GM13977 (cell line): ENCODE measurements around the gene AZGP1.
A peak's percentile ranks its signal among the peaks of the same experiment; 100 is the strongest.
"Not testable (repeated sequence)": the region's sequence is repeated elsewhere in the genome, so short reads cannot be mapped to it uniquely, and the experiment has no call there.

Source experiments
- DNase-seq: peaks from one replicate; pipeline ENCODE4 v3.0.0; 2012; ENCODE audit warnings: low spot score
- CTCF ChIP-seq: IDR thresholded peaks from 2 replicates; pipeline ENCODE4 v1.5.1; 2012; ENCODE audit warnings: mild to moderate bottlenecking, control low read depth; ENCODE audit not compliant: insufficient read depth; ENCODE audit errors: extremely low read depth, missing control alignments
- in situ Hi-C: fragments of 300-500 bp; cut with MboI; formaldehyde crosslinking; loops from one replicate; pipeline ENCODE4 v1.12.0; 2022; ENCODE audit warnings: low sequenced_read_pairs, low pct_unique_long_range_greater_than_20kb, mixed read lengths, inconsistent platforms; ENCODE audit not compliant: unreplicated experiment

The AZGP1 gene

GRCh38 chr7:100017875-100018274, 42.0 kb upstream of the AZGP1 start:
- DNase-seq: no peak
- no peak for TF ChIP-seq CTCF
- in situ Hi-C loops: no loop called here

GRCh38 chr7:100017300-100017699, 41.5 kb upstream of the AZGP1 start:
- in situ Hi-C loops: no loop called here
- no peak for DNase-seq
- TF ChIP-seq CTCF: no peak

- no peak for DNase-seq
- in situ Hi-C loops: no loop called here
- TF ChIP-seq CTCF: no peak
Observed at GRCh38 chr7:100016215-100016901, 40.5 kb upstream of the AZGP1 start.

GRCh38 chr7:100015232-100016214, 39.7 kb upstream of the AZGP1 start, which contains the start of gene ZKSCAN1:
Gene ZKSCAN1, plus strand, starts transcription at chr7:100015596. Its CDS starts 7,911 bp downstream, at chr7:100023507.
- no peak for TF ChIP-seq CTCF
- peak; percentile 97 for DNase-seq
- in situ Hi-C loops: no loop called here

- TF ChIP-seq CTCF: no peak
- in situ Hi-C loops: no loop called here
- DNase-seq: no peak
Observed at GRCh38 chr7:100013328-100013676, 37.5 kb upstream of the AZGP1 start.

GRCh38 chr7:100012385-100013327, 36.8 kb upstream of the AZGP1 start:
- in situ Hi-C loops, DNase-seq: not testable (repeated sequence)
